Measurements from ENCODE around the gene SH2B2. TPM values are rescaled to one million over a fixed set of nuclear protein-coding genes. Genes with fewer than 3 reads are reported as not detected.

The SH2B2 gene
- total RNA-seq, 1 donor from 2014 or later = 17.0 TPM

DNA sequence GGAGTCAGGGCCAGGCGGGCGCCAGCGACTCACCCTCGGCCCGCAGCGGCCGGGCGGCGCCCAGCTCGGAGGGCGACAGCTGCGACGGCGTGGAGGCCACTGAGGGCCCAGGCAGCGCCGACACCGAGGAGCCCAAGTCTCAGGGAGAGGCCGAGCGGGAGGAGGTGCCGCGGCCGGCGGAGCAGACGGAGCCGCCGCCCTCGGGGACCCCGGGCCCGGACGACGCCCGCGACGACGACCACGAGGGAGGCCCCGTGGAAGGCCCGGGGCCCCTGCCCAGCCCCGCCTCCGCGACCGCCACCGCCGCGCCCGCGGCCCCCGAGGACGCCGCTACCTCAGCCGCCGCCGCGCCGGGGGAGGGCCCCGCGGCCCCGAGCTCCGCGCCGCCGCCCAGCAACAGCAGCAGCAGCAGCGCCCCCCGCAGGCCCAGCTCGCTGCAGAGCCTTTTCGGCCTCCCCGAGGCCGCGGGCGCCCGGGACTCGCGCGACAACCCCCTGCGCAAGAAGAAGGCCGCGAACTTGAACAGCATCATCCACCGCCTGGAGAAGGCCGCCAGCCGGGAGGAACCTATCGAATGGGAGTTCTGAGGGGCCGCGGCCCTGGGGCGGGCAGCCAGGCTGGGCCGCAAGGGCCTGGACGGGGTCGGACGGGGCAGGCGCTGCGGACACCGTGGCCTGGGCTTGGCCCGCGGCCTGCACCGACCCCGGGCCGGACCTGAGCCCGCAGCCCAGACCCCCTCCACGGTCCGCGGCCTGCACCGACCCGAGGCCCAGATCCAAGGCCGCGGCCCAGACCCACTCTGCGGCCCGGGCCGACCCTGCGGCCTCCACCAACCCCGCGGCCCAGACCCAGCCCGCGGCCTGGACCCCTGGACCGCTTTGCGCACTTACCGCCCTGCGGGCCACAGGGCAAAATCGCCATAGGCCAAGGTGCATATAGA lies 37.9 kb upstream of the SH2B2 start:
- H3K4me3 ChIP-seq = no peak overlapping the region
- H3K9me3 ChIP-seq = no peaks in the 10 kb centered on the region
- no peak overlapping the region for H3K27ac ChIP-seq
- ATAC-seq (peak in 1 of 2 donors; percentile 22), DNase-seq (no peak)
- no peak for TF ChIP-seq CTCF (IDR thresholded peaks at IDR 0.05)
- no peaks in the 10 kb centered on the region for H3K27me3 ChIP-seq (ENCODE audit: low read depth)
- intact Hi-C loops (cut with DNase I) = no loop called here
- no peaks in the 10 kb centered on the region for H3K4me1 ChIP-seq
- peaks cover 48% of the 10 kb centered on the region for H3K36me3 ChIP-seq

DNA sequence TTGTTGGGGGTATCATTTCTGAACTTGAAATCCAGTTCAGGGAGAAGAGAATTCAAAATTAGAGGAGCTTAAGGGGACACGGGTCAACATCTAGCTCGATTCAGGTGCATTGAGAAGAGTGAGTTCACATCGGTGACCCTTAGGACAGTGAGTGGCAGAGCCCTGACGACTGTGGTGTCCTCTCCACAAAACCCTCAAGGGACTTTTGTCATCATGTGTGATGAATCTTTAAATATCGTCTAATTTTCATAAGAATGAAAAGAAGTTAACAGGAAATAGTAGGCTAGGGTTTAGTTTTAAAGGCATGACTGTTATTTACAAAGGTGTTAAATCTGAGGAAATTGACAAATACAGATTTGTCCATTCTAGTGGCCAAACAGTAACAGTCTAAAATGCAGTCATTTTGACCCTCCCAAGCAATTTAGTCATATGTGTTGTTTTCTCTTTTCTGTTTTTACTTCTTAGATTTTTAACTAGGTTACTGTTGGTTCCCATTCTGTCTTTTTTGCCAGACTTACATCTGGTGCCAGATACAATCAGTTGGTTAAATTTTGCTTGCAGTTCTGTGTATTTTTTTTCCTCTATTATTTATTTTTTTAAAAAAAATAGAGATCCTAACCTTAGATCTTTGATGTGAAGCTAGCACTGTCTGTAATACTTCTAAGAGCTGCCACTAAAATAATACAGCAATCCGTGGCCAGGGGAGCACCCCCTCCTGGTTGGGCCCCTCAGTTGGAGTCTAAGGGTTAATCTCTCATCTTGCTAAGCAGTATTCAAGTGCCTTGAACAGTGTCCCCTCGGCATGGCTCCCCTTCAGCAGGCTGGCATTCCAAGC lies 34.9 kb upstream of the SH2B2 start:
- TF ChIP-seq CTCF (IDR thresholded peaks at IDR 0.05) = no peak
- Histone ChIP-seq H3K4me3 (no peak overlapping the region), H3K27me3 (ENCODE audit: low read depth) (no peaks in the 10 kb centered on the region), H3K4me1 (no peaks in the 10 kb centered on the region), H3K27ac (no peak overlapping the region), H3K36me3 (peaks cover 30% of the 10 kb centered on the region), H3K9me3 (no peaks in the 10 kb centered on the region)
- DNase-seq (no peak), ATAC-seq (no peak)
- intact Hi-C loops (cut with DNase I) = no loop called here

- DNase-seq (no peak), ATAC-seq (no peak)
- Histone ChIP-seq H3K36me3 (peaks cover 30% of the 10 kb centered on the region), H3K4me3 (no peak overlapping the region), H3K27me3 (ENCODE audit: low read depth) (no peaks in the 10 kb centered on the region), H3K4me1 (no peaks in the 10 kb centered on the region), H3K27ac (no peak overlapping the region), H3K9me3 (no peaks in the 10 kb centered on the region)
- intact Hi-C loops (cut with DNase I) = no loop called here
- TF ChIP-seq CTCF (IDR thresholded peaks at IDR 0.05) = no peak
Measured at GRCh38 chr7:102252366-102252982, 34.2 kb upstream of the SH2B2 start.

- intact Hi-C loops (cut with DNase I) = no loop called here
- Histone ChIP-seq H3K9me3 (no peaks in the 10 kb centered on the region), H3K27me3 (ENCODE audit: low read depth) (no peaks in the 10 kb centered on the region), H3K36me3 (peaks cover 25% of the 10 kb centered on the region), H3K4me3 (no peak overlapping the region), H3K4me1 (no peaks in the 10 kb centered on the region), H3K27ac (no peak overlapping the region)
- ATAC-seq (no peak), DNase-seq (no peak)
- TF ChIP-seq CTCF (IDR thresholded peaks at IDR 0.05) = no peak
Measured at GRCh38 chr7:102253066-102253972, 33.3 kb upstream of the SH2B2 start.
